Fibroblast of villous mesenchyme (primary cell): ENCODE data around the gene LAPTM5. TPM values are rescaled to one million over a fixed set of nuclear protein-coding genes. Genes with fewer than 3 reads are reported as not detected.

Experiments
- DNase-seq: peaks from one replicate; pipeline ENCODE4 v3.0.0-alpha.2; 2010; ENCODE audit warnings: low read depth
- H3K4me3 ChIP-seq: 2 replicates; pipeline ENCODE4 v1.5.1; 2011; ENCODE audit warnings: low read depth, mild to moderate bottlenecking, low read length
- total RNA-seq: library from RNA; depleted of rRNA; stranded (reverse); fragments of >200 nt; gene quantifications from 2 replicates; pipeline ENCODE4 v1.2.3, GENCODE V29; 2012
- TF ChIP-seq, protein P1 (sequence below): IDR thresholded peaks from 2 replicates; pipeline ENCODE4 v1.5.1; 2012; ENCODE audit warnings: low read depth, mild to moderate bottlenecking, low read length; ENCODE audit not compliant: insufficient read depth

Gene LAPTM5
- total RNA-seq, 1 donor: not detected

DNA sequence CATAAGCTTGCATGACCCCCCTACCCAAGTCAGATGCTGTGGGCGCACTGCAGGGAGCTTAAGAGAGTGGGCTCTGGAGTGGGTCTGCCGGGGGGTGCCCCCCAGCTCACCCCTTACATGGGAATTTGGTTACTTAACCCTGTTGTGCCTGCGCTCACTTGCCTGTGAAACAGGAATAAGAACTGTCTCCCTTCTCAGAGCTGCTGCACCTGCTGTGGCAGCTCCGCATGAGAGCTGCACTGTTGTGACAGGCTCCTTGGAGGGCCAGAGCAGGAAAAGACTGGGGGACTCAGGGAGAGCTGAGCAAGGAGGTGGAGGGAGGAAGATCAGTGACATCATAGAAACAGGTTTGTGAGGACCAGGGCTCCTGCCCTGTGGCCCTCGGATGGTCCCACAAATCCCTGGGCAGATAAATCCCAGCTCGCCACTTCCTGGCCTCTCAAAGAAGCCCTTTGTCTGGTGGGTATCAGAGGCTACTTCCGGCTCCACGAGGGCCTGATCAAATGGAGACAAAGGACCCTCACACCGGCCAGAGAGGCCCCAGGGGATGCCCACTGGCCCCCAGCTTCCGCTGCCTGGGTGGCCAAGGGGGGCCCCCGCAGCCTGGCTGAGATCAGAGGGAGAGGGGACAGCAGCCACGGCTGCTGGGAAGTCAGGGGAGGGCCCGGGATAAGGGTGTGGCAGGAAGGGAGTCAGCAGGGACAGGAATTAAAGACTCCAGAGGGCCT lies 28.9 kb upstream of the LAPTM5 start:
- DNase-seq: no peak
- no peak overlapping the region for H3K4me3 ChIP-seq
- TF ChIP-seq, protein P1, sequence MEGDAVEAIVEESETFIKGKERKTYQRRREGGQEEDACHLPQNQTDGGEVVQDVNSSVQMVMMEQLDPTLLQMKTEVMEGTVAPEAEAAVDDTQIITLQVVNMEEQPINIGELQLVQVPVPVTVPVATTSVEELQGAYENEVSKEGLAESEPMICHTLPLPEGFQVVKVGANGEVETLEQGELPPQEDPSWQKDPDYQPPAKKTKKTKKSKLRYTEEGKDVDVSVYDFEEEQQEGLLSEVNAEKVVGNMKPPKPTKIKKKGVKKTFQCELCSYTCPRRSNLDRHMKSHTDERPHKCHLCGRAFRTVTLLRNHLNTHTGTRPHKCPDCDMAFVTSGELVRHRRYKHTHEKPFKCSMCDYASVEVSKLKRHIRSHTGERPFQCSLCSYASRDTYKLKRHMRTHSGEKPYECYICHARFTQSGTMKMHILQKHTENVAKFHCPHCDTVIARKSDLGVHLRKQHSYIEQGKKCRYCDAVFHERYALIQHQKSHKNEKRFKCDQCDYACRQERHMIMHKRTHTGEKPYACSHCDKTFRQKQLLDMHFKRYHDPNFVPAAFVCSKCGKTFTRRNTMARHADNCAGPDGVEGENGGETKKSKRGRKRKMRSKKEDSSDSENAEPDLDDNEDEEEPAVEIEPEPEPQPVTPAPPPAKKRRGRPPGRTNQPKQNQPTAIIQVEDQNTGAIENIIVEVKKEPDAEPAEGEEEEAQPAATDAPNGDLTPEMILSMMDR: no peak

DNA sequence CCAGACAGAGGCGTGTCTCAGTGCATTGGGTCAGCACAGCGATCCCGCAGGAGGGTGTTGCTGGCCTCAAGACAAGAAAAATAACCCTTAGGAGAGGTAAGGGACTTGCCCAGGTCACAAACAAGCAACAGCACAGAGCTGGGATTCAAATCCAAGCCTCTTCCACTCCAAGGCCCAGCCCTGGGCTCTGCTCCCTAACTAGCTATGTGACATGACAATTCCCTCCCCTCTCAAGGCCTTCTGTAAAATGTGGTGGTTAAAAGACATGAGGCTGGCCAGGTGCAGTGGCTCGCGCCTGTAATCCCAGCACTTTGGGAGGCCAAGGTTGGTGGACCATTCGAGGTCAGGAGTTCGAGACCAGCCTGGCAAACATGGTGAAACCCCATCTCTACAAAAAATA lies 28.1 kb upstream of the LAPTM5 start:
- H3K4me3 ChIP-seq: no peak overlapping the region
- TF ChIP-seq, protein P1: no peak
- DNase-seq: no peak

DNA sequence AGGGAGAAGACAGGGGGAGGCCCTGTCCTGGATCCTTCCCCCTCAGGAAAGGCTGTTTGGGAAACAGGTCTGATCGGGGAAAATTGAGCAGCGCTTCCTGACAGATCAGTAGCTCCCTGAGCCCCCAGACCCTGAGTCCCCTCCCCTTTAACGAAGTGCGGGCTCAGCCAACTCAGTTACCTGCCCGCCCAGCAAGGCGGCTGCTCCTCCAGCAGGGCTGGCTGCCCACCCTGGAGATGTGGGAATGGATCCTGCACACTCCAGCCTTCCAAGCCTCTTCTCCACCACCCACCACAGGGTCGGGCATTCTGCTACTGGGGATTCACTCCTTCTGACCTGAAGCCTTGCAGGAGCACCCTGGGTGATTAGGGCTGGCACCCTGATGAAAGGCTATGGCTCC lies 27.6 kb upstream of the LAPTM5 start:
- no peak for DNase-seq
- TF ChIP-seq, protein P1: no peak
- H3K4me3 ChIP-seq: no peak overlapping the region

DNA sequence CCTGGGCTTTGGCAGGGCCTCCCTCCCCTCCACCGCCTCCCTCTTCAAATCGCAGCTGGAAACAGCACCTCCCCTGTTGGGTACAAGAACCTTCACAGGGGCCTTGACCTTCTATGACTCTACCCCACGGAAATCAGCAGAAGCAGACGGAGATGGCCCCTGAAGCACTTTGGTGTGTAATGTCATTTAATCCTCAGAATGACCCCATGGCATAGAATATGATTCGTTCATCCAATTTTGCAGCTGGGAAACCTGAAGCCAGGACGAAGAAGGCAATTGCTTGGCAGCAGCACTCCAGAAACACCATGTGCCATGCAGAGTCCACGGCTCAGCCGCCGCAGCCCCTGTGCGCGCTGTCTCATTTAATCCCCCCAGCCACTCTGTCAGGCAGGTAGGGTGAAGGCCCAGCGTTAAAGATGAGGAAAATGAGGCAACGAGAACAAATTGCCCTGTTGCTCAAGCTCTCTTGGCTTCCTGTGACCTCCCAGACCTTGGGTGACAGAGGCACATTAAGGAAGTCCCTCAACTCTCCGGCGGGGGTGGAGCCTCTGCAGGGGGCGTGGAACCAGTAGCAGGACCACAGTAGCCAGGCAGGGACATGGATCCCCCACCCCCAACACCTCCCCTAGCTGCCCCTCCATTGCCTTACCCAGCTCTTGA lies 25.8 kb upstream of the LAPTM5 start:
- DNase-seq: no peak
- no peak overlapping the region for H3K4me3 ChIP-seq
- TF ChIP-seq, protein P1: no peak

DNA sequence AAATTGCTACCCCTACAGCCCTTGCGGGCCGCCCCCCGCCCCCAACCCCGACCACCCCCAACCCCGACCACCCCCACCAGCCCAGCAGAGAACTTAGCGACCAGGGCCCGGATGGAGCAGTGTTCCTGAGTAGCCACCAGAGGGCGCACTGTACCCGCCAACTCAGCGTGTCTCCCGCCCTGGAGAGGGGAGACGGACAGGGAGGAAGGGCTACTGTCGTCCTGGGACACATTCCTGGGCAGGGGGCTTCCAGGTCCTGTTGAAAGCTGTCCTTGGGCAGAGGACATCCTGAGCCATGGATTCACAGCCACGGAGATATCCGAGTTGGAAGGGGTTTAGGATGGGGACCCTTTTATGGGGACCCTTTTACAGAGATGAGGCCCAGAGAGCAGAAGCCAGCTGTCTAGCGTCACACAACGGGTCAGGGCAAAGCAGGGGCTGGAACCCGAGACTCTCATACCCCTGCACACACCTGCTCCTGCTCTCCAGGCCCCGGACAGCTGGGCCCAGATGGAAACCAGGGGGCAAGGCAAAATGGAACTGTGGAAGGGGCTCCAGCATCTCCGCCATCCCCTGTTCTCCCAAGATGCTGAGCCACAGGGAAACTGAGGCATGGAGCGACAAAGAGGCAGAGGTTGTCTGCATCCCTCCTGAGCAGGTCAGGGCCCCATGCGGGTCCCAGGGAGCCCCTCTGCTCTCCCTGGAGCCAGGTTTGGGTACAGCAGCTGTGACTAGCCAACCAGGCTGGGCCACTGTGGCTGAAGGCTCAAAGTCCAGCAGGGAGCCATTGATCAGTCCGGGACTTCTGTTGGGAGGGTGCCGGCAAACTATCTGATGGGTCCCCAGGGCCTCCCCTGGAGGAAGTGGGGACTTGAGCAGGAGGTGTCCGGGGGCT lies 25.0 kb upstream of the LAPTM5 start:
- H3K4me3 ChIP-seq: no peak overlapping the region
- TF ChIP-seq, protein P1: peak; percentile 81
- peak; percentile 56 for DNase-seq

DNA sequence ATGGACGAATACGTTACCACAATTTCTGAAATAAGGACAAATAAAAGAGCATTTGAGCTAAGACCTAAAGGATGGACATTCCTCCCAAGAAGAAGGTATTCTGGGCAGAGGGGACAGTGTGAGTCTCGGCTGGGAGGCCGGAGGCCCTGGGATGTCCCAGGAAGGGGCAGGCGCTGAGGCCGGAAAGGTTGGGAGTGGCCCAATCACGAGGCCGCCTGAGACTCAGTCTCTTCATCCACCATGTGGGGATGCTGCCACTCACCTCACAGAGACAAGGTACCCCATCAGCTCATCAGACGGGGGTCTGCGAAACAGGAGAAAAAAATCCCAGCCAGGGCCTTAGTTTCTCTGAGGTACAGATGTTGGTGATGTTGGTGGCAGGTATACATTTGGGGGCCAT lies 24.3 kb upstream of the LAPTM5 start:
- no peak for DNase-seq
- H3K4me3 ChIP-seq: no peak overlapping the region
- TF ChIP-seq, protein P1: no peak
